ENCODE data around the gene NAT8.
"Not testable (repeated sequence)": the region's sequence is repeated elsewhere in the genome, so short reads cannot be mapped to it uniquely, and the experiment has no call there.

GRCh38 chr2:73690372-73691088, 48.3 kb upstream of the NAT8 start:
- TF ChIP-seq CTCF (IDR thresholded peaks at IDR 0.05), result peak; percentile 62
- not testable (repeated sequence) for TF ChIP-seq EZH2phosphoT487 (IDR thresholded peaks at IDR 0.05; ENCODE audit: borderline replicate concordance, low read depth); ZBTB33 (IDR thresholded peaks at IDR 0.05; ENCODE audit: borderline replicate concordance, low read depth); TCF12 (IDR thresholded peaks at IDR 0.05)
